Psoas muscle (tissue), 8 donors: ENCODE results near the gene GSC2. TPM values are rescaled to one million over a fixed set of nuclear protein-coding genes. Genes with fewer than 3 reads are reported as not detected.
A peak's percentile ranks its signal among the peaks of the same experiment; 100 is the strongest.

Experiments
- ATAC-seq, 4 donors: fragments of 200-7000 bp; cut with Tn5 transposase; one replicate each; pipeline ENCODE4 v1.9.1; 2020; ENCODE audit warnings: moderate library complexity in 3 of 4, mild to moderate bottlenecking in 2 of 4
- DNase-seq, 2 donors: peaks; one replicate each; pipeline ENCODE4 v3.0.0-alpha.2; 2020
- H3K27ac ChIP-seq: fragments of 200-600 bp; one replicate; pipeline ENCODE4 v1.8.0; 2022
- H3K27me3 ChIP-seq, 3 donors: fragments of 200-600 bp in 1 of 3; one replicate each; pipeline versions ENCODE4 v1.6.1 to v1.8.0; 2013 to 2022; ENCODE audit warnings: low read length in 2 of 3, mild to moderate bottlenecking in 2 of 3, moderate library complexity in 1 of 3; ENCODE audit not compliant: insufficient read depth in 3 of 3
- H3K36me3 ChIP-seq, 2 donors: fragments of 200-600 bp in 1 of 2; one replicate each; pipeline versions ENCODE4 v1.6.1 to v1.8.0; 2013 to 2022; ENCODE audit warnings: low read depth in 1 of 2, mild to moderate bottlenecking in 1 of 2, moderate library complexity in 1 of 2; ENCODE audit not compliant: insufficient read depth in 1 of 2
- H3K4me1 ChIP-seq: fragments of 200-600 bp; one replicate; pipeline ENCODE4 v1.8.0; 2022
- H3K4me3 ChIP-seq: fragments of 200-600 bp; one replicate; pipeline ENCODE4 v1.8.0; 2022; ENCODE audit warnings: mild to moderate bottlenecking
- H3K9me3 ChIP-seq: fragments of 200-600 bp; one replicate; pipeline ENCODE4 v1.8.0; 2022
- WGBS, 3 donors: extraction: QIAGEN DNeasy Blood & Tissue Kit; methylation state at CpG; one replicate each; pipeline versions ENCODE4 v1.1.6 to v1.1.7; 2013; 5-methylcytosine and 5-hydroxymethylcytosine counted together
- intact Hi-C, 2 donors: fragments of 100-400 bp; cut with DNase I; formaldehyde crosslinking; loops; one replicate each; pipeline versions ENCODE4 v1.11.0 to v1.14.2; 2022
- polyA plus RNA-seq, 3 donors: library from polyadenylated mRNA; stranded (reverse); fragments of 200-250 nt; gene quantifications; one replicate each; pipeline ENCODE4 v1.2.3, GENCODE V29; 2013
- total RNA-seq, 4 donors: library from RNA; stranded (reverse); fragmentation: NEBNext Ultra II Directional in 2 of 4; extraction: Animal tissue kit (Norgen Biotek cat#: 25700) in 2 of 4; gene quantifications; one replicate each; pipeline versions ENCODE4 v1.2.1 to v1.2.4, GENCODE V29; 2021 to 2023
- TF ChIP-seq, protein P1 (sequence below): fragments of 200-600 bp; IDR thresholded peaks from one replicate; pipeline ENCODE4 v1.8.0; 2022; ENCODE audit warnings: antibody characterized with exemption
- donor health status: healthy with polysubstance abuse.
- donor health status: DM: no; HTN: no; CAD: no; lungs with moderate emphysema.
- donor health status: Bipolar disorder and iron deficiency.
- donor health status: healthy.
- donor health status: DM: yes; HTN: yes; CAD: no.
- donor health status: DM: no; HTN: no; CAD: no.
- donor health status: DM: no; HTN: no; CAD: no.
- donor health status: DM: yes; HTN: yes; CAD: no.

GSC2 gene
- total and polyA plus RNA-seq, 7 donors: not detected

- intact Hi-C loops: no loop called here
- Histone ChIP-seq H3K4me1 (peaks cover 16% of the 10 kb centered on the region), H3K27ac (peak overlapping the region; percentile 23), H3K27me3 (no peaks in the 10 kb centered on the region), H3K4me3 (no peak overlapping the region), H3K9me3 (no peaks in the 10 kb centered on the region), H3K36me3 (no peaks in the 10 kb centered on the region)
- no peak for DNase-seq
- 64 to 76% (median 72%) methylated on average over 3 of the region's 3 CpGs for WGBS, 3 donors
- no peak for ATAC-seq
- TF ChIP-seq, protein P1, sequence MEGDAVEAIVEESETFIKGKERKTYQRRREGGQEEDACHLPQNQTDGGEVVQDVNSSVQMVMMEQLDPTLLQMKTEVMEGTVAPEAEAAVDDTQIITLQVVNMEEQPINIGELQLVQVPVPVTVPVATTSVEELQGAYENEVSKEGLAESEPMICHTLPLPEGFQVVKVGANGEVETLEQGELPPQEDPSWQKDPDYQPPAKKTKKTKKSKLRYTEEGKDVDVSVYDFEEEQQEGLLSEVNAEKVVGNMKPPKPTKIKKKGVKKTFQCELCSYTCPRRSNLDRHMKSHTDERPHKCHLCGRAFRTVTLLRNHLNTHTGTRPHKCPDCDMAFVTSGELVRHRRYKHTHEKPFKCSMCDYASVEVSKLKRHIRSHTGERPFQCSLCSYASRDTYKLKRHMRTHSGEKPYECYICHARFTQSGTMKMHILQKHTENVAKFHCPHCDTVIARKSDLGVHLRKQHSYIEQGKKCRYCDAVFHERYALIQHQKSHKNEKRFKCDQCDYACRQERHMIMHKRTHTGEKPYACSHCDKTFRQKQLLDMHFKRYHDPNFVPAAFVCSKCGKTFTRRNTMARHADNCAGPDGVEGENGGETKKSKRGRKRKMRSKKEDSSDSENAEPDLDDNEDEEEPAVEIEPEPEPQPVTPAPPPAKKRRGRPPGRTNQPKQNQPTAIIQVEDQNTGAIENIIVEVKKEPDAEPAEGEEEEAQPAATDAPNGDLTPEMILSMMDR: no peak
Measured at GRCh38 chr22:19097518-19097917, 52.6 kb downstream of the GSC2 start.

Other genes starting within 250 kb of the GSC2 start
- gene DGCR6, start 244.0 kb downstream of the GSC2 start, total RNA-seq: 10 to 100 TPM; 13.1 to 30.6 (median 21.7) TPM
- gene DGCR6, start 244.0 kb downstream of the GSC2 start, polyA plus RNA-seq: 10 to 100 TPM in 1 of 3 donors, 1 to 10 TPM in 2; 8.0 to 27.7 (median 8.9) TPM
- 10 to 100 TPM in 3 of 4 donors, 1 to 10 TPM in 1; 4.5 to 52.6 (median 14.0) TPM for gene PRODH, start 214.0 kb downstream of the GSC2 start, total RNA-seq
- 10 to 100 TPM in 1 of 3 donors, 1 to 10 TPM in 2; 1.6 to 11.3 (median 4.5) TPM for gene PRODH, start 214.0 kb downstream of the GSC2 start, polyA plus RNA-seq
- 10 to 100 TPM; 13.1 to 27.6 (median 25.9) TPM for gene DGCR2, start 27.9 kb downstream of the GSC2 start, total RNA-seq
- 10 to 100 TPM; 13.2 to 24.5 (median 15.0) TPM for gene DGCR2, start 27.9 kb downstream of the GSC2 start, polyA plus RNA-seq
- gene TSSK2, start 19.0 kb downstream of the GSC2 start, total RNA-seq: under 1 TPM in 1 of 4 donors, not detected in 3; 0.32 TPM
- under 1 TPM; 0.14 to 0.32 (median 0.23) TPM for gene TSSK2, start 19.0 kb downstream of the GSC2 start, polyA plus RNA-seq
- gene ESS2, start 5.6 kb downstream of the GSC2 start, total RNA-seq: 10 to 100 TPM in 3 of 4 donors, 1 to 10 TPM in 1; 7.9 to 14.0 (median 10.9) TPM
- gene ESS2, start 5.6 kb downstream of the GSC2 start, polyA plus RNA-seq: 10 to 100 TPM in 2 of 3 donors, 1 to 10 TPM in 1; 9.3 to 13.6 (median 12.6) TPM
- gene SLC25A1, start 28.4 kb upstream of the GSC2 start, total RNA-seq: 10 to 100 TPM in 2 of 4 donors, 1 to 10 TPM in 2; 7.3 to 23.1 (median 13.0) TPM
- 10 to 100 TPM in 2 of 3 donors, 1 to 10 TPM in 1; 7.5 to 20.1 (median 10.8) TPM for gene SLC25A1, start 28.4 kb upstream of the GSC2 start, polyA plus RNA-seq
- 100 to 1,000 TPM in 3 of 4 donors, 10 to 100 TPM in 1; 92.6 to 253 (median 126) TPM for gene CLTCL1, start 141.4 kb upstream of the GSC2 start, total RNA-seq
- 10 to 100 TPM; 16.8 to 85.9 (median 78.5) TPM for gene CLTCL1, start 141.4 kb upstream of the GSC2 start, polyA plus RNA-seq